H7 (cell line): ENCODE measurements around the gene EBLN2. TPM values are rescaled to one million over a fixed set of nuclear protein-coding genes. Genes with fewer than 3 reads are reported as not detected.
A peak's percentile ranks its signal among the peaks of the same experiment; 100 is the strongest.
"Not testable (repeated sequence)": the region's sequence is repeated elsewhere in the genome, so short reads cannot be mapped to it uniquely, and the experiment has no call there.

ENCODE experiments used
- DNase-seq: peaks from one replicate; pipeline ENCODE4 v3.0.0; 2012
- H3K27me3 ChIP-seq: 2 replicates; pipeline ENCODE4 v1.6.0; 2011; ENCODE audit warnings: mild to moderate bottlenecking, low read length; ENCODE audit not compliant: control insufficient read depth, insufficient read depth
- H3K36me3 ChIP-seq: replicated peaks from 2 replicates; pipeline ENCODE4 v1.5.1; 2011; ENCODE audit warnings: low read length; ENCODE audit not compliant: control insufficient read depth, insufficient read depth
- H3K4me3 ChIP-seq: 2 replicates; pipeline ENCODE4 v1.5.1; 2011; ENCODE audit warnings: low read depth, mild to moderate bottlenecking, control low read depth, low read length, moderate library complexity; ENCODE audit not compliant: insufficient read depth
- total RNA-seq: library from RNA; depleted of rRNA; stranded (reverse); fragments of >200 nt; shearing (Covaris generic); gene quantifications from 2 replicates; pipeline ENCODE4 v1.2.3, GENCODE V29; 2014

EBLN2 gene
- total RNA-seq, 1 experiment from 2014 or later: 4.3 TPM

DNA sequence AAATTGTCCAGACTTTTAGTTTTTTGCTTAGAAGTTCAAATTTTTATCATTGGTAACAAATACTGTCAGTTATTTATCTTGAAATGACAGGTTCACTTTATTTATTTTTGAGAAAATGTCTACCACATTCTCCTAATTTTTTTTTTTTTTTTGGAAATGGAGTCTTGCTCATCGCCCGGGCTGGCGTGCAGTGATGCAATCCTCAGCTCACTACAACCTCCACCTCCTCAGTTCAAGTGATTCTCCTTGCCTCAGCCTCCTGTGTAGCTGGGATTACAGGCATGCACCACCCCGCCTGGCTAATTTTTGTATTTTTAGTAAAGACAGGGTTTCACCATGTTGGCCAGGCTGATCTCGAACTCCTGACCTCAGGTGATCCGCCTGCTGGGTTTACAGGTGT, 16.1 kb upstream of the EBLN2 start:
- no peaks in the 10 kb centered on the region for H3K36me3 ChIP-seq
- H3K27me3 ChIP-seq: no peaks in the 10 kb centered on the region
- DNase-seq: no peak
- no peak overlapping the region for H3K4me3 ChIP-seq

DNA sequence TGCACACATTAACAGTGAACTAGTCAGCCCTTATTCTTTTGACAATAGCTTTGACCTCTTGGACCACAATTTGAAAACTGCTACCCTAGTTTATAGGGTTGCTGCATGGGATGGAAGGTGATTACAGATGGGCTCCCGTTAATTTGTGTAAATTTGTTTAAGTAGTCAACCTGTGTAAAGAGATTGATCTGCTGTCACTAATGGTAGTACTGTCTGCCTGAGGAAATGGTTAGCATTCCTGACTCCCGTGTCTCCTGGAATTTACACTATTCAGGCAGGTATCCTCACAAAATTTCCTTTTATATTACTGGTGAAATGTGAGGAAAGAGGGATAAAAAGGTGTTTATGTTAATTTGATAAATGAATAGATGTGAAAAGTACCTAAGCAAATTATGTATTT, 15.3 kb upstream of the EBLN2 start:
- no peak overlapping the region for H3K4me3 ChIP-seq
- H3K27me3 ChIP-seq: no peaks in the 10 kb centered on the region
- peak; percentile 8 for DNase-seq
- H3K36me3 ChIP-seq: no peaks in the 10 kb centered on the region

DNA sequence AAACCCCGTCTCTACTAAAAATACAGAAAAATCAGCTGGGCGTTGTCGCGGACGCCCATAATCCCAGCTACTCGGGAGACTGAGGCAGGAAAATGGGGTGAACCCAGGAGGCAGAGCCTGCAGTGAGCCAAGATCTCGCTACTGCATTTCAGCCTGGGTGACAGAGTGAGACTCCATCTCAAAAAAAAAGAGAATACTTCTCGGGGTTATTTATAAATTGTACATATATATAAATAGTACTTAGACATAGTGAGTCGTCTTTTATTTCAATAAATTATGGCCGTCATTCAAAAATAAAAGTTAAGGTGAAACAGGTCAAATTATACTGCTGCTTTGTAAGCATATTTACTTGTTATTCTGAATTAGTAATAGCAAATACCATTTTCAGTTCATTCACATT, 12.1 kb upstream of the EBLN2 start:
- H3K27me3 ChIP-seq: no peaks in the 10 kb centered on the region
- no peak overlapping the region for H3K4me3 ChIP-seq
- no peaks in the 10 kb centered on the region for H3K36me3 ChIP-seq
- DNase-seq: no peak

DNA sequence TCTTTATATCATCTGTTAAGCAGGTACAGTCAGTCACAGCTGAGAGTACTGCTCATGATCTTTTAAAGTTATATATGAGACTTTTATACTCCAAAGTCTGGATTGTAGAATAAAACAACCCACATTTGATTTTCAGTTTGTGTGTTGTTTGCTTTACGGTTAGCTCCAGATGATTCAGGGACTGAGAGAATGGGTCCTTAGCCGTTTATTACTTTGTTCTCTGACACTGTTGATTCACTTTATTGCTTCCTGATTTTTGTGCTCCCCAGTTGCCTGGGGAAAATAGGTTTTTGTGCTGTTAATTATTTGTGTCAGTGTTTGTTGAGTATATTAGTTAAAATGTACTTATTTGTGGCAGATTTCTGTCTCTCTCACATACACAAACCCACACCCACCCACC, 8.6 kb upstream of the EBLN2 start:
- no peak for DNase-seq

DNA sequence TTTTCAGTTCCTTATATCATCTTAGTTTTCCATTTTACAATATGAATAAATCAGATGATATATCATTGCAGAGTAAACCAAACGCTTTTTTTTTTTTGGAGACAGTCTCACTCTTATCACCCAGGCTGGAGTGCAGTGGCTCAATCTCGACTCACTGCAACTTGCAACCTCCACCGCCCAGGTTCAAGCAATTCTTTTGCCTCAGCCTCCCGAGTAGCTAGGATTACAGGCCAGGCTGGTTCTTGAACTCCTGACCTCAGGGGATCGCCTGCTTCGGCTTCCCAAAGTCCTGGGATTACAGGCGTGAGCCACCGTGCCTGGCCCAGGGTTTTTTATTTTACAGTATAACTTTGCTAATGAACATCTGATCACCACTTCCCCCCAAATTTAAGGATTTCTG, 5.9 kb upstream of the EBLN2 start:
- H3K27me3 ChIP-seq: no peaks in the 10 kb centered on the region
- H3K4me3 ChIP-seq: no peak overlapping the region
- no peak for DNase-seq
- no peaks in the 10 kb centered on the region for H3K36me3 ChIP-seq

More for the DNA sequence above, 8.6 kb upstream of the EBLN2 start:
- no peak overlapping the region for H3K4me3 ChIP-seq
- no peaks in the 10 kb centered on the region for H3K27me3 ChIP-seq
- no peaks in the 10 kb centered on the region for H3K36me3 ChIP-seq

DNA sequence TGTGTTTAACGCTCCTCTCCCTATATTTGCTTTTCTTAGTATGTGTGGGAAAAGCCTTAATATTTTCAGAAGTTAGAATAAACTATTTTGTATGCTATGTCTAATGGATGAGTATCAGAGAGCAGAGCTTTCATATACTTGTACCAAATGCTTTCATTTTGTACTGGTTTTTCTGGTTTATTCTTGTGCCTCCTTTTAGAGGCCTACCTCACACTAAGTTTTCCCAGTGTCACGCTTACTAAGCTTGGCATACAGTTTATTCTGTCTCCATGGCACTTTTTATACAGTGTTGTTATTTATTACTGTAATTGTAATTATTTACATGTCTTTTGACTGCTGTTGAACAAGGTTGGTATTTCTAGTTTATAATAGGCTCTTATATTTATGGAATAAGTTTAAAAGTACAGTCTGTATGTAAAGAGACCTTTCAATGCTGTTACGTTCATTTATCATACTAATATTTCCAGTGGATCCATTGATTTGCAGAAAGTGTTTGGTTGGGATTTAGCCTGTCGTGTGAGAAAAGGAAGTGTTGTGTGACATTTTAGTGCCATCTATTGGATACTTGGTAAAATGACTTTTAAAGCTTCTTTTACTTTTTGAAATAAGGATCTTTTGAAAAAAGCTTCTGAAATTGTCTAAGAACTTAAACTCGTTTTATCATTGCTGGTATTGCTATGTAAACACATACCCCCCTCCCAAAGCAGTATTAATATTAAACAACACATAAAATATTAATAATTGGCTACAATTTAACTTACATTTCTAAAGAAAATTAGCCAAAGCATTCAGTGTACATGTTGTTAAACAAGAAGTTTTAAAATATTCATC, 5.2 kb upstream of the EBLN2 start:
- Histone ChIP-seq H3K27me3 (no peaks in the 10 kb centered on the region), H3K4me3 (no peak overlapping the region), H3K36me3 (no peaks in the 10 kb centered on the region)
- no peak for DNase-seq

DNA sequence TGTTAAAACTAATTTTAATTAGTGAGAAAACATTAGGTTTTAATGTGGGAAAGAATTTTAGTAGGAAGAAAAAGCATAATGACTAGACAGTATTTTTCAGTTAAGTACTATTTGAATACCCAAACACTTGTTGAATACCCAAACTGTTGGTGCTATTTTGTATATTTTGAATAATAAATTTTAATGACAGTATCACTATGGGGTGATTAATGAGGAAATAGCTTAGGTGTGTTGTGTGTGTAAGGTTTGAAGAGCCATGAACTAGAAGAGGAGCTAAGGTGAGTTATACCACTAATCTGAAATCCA, 4.7 kb upstream of the EBLN2 start:
- Histone ChIP-seq H3K36me3 (peaks cover 2% of the 10 kb centered on the region; the same call in 1 of the 2 replicates), H3K4me3 (no peak overlapping the region), H3K27me3 (no peaks in the 10 kb centered on the region)
- DNase-seq: no peak

DNA sequence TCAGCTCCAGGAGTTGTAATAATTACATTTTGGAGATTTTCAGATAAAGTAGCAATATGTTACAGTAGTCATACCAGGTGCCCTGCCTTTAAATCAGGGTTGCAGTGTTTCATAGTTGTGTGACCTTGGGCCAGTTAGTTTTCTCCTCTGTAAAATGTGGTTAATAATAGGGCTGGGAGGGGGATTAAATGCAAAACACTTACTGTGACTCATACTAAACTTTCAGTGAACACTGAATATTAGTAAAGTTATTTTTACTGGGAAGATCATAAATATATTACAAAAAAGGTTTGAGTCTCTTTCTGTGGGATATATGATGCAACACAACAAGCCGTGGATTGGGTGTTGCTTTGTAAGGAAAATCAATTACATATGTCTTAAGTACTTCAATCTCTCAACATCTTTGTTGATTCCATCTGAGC, 1.1 kb upstream of the EBLN2 start:
- no peak for DNase-seq
- H3K4me3 ChIP-seq: no peak overlapping the region
- no peaks in the 10 kb centered on the region for H3K27me3 ChIP-seq
- peaks cover 13% of the 10 kb centered on the region for H3K36me3 ChIP-seq

DNA sequence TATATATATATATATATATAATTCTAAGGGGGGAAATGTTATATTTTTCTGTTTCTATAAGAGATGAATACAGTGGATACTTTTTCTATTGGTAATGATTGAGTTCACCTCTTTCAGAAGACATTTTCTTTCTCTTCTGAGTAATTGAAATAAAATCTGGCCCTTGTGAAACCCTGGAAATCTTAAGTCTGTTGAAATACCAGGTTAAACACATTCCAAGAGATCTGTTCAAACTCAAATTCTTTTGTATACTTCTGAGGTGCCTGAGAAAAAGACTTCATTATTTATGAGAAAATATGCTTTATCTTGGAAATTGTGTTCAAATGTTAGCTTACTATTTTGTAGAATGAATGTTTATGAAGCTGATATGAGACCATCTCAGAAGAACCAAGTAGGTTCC, 4.8 kb downstream of the EBLN2 start:
- not testable (repeated sequence) for H3K4me3 ChIP-seq, DNase-seq, H3K27me3 ChIP-seq
- H3K36me3 ChIP-seq: peaks cover 13% of the 10 kb centered on the region

DNA sequence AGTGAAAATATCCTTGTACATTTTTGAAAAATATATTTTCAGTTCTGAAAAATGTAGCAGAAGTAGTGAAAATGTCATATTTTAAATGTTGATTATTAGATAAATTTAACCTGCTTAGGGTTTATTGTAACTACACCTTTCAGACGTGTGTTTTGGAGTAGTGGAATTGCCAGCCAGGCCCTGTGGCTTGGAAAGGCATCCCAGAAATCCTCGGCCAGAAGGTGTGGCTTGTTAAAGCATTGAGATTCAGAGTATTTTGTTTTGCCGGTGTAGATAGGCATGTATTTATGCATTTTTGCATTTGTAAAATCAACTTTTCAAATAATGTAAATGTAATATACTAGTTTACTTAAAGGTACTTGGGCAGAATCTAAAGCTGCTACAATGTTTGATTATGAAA, 7.0 kb downstream of the EBLN2 start:
- DNase-seq: peak; percentile 16
- peaks cover 2% of the 10 kb centered on the region for H3K36me3 ChIP-seq
- no peak overlapping the region for H3K4me3 ChIP-seq
- H3K27me3 ChIP-seq: no peaks in the 10 kb centered on the region

DNA sequence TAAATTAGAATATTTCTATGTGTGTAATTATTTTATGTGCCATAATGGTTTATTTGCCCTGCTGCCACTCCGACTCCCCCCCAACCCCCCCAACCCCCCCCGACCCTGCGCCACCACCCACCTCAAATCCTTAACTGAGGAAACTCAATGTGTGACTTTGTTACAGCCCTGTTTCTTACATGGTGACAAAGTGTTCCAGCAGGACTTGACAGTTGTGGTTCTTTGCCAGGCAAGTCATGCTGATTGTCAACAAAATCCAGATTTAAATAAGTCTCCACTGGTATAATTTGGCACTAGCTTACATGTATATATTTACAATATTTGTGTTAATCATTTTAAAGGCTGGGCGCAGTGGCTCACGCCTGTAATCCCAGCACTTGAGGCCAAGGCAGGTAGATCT, 7.7 kb downstream of the EBLN2 start:
- no peak for DNase-seq
- H3K27me3 ChIP-seq: no peaks in the 10 kb centered on the region
- peaks cover 1% of the 10 kb centered on the region; the same call in 1 of the 2 replicates for H3K36me3 ChIP-seq
- H3K4me3 ChIP-seq: no peak overlapping the region

DNA sequence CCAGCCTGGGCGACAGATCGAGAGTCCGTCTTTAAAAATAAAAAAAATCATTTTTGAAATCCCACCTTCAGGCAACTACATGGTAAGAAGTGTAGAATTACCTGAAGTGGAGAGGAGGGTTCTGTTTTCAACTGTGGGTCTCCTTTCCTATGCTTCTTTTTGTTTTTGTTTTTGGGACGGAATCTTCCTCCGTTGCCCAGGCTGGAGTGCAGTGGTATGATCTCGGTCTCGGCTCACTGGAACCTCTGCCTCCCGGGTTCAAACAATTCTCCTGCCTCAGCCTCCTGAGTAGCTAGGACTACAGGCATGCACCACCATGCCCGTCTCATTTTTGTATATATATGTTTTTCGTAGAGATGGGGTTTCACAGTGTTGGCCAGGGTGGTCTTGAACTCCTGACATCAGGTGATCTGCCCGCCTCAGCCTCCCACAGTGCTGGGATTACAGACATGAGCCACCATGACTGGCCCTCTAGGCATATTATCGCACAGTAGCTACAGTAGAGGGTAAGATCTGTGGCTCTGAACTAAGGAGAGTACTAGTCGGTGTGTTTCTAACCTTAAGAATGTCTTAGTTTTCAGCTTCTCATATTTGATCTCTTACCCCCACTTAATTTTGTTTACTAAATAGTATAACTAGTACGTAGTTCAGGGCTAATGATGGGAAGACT, 8.5 kb downstream of the EBLN2 start:
- Histone ChIP-seq H3K36me3 (no peaks in the 10 kb centered on the region; the same call in 1 of the 2 replicates), H3K4me3 (no peak overlapping the region)

DNA sequence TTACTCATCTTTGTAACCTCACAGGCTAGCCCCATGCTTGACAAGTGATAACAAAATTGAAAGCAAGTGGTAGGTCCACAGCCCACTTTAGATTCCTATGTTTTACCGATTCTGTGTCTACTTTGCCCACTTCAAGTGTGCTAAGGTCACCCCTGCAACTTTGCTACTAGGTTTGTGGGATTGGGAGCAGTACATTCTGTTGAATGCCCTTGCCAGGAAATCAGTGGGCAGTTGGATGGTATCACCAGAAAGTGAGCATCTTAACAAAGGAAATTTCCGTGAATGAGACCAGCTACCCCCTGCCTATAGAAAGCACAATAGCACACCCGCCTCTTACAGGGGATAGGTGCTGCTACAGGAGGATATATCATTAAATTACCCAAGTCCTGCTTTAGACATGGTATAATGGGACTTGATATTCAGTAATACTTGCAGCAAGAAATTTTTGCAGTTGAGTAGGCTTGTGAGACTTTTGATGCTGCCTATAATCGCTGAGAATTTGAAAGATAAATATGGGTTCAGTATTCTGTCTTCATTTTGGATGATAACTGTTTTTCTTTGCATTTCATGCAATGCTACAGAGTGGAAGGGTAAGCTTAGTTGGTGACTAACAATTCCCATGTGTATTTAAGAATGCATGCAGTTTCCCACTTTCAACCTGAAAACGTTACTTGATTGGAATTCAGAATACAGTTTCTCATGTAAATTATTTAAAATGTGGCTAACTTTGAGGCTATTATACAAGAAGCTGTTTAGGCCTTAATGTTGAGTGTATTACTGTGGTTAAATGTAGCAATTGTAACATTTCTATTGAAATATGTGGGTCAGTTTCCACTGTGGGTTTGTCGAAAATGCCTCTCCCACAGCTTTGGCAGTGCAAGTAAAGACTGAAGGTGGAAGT, 9.5 kb downstream of the EBLN2 start:
- Histone ChIP-seq H3K27me3 (no peaks in the 10 kb centered on the region), H3K4me3 (no peak overlapping the region), H3K36me3 (no peaks in the 10 kb centered on the region)
- DNase-seq: peak; percentile 20

More for the DNA sequence above, 8.5 kb downstream of the EBLN2 start:
- H3K27me3 ChIP-seq: no peaks in the 10 kb centered on the region
- DNase-seq: no peak

DNA sequence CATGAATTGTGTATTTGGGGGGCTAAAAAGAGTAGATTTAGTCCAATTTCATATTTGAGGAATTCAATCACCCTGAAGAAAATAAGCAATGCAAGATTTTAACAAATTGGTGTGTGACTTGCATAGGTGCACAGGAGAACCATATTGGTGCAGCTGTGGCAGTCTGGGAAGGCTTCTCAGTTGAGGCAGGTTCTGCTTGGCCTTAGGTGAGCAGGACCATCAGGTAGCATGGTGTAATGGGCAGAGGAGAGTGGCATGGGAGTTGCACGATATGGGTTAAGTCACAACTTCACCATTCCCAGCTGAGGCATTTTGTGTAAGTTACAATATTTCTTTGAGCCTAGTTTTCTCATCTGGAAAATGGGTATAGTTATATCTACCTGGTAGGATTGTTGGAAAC, 10.5 kb downstream of the EBLN2 start:
- no peak overlapping the region for H3K4me3 ChIP-seq
- H3K27me3 ChIP-seq: no peaks in the 10 kb centered on the region
- no peaks in the 10 kb centered on the region for H3K36me3 ChIP-seq
- DNase-seq: no peak
